OCI-LY7 (cell line): ENCODE measurements around the gene ANKRD13C.

Experiments
- EZH2phosphoT487 ChIP-seq: fragments of 200-600 bp; sonication (generic); IDR thresholded peaks from 2 replicates; pipeline ENCODE4 v1.6.1; 2018; ENCODE audit warnings: low read depth, borderline replicate concordance, mild to moderate bottlenecking, mixed run types, antibody characterized with exemption, low read length, moderate library complexity, mixed read lengths
- TF ChIP-seq, protein P1 (sequence below): fragments of 200-600 bp; sonication (generic); conservative IDR thresholded peaks from 2 replicates; pipeline ENCODE4 v1.5.1; 2014; ENCODE audit warnings: mild to moderate bottlenecking, antibody characterized with exemption, low read length, moderate library complexity, mixed read lengths

GRCh38 chr1:70327306-70328076, 27.0 kb downstream of the ANKRD13C start:
- TF ChIP-seq, protein P1, sequence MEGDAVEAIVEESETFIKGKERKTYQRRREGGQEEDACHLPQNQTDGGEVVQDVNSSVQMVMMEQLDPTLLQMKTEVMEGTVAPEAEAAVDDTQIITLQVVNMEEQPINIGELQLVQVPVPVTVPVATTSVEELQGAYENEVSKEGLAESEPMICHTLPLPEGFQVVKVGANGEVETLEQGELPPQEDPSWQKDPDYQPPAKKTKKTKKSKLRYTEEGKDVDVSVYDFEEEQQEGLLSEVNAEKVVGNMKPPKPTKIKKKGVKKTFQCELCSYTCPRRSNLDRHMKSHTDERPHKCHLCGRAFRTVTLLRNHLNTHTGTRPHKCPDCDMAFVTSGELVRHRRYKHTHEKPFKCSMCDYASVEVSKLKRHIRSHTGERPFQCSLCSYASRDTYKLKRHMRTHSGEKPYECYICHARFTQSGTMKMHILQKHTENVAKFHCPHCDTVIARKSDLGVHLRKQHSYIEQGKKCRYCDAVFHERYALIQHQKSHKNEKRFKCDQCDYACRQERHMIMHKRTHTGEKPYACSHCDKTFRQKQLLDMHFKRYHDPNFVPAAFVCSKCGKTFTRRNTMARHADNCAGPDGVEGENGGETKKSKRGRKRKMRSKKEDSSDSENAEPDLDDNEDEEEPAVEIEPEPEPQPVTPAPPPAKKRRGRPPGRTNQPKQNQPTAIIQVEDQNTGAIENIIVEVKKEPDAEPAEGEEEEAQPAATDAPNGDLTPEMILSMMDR, result no peak
- no peak for TF ChIP-seq EZH2phosphoT487
